Inflammatory macrophage (primary cell): ENCODE results near the gene KLF2.

Source experiments
- DNase-seq, 2 donors: peaks; one replicate each; pipeline ENCODE4 v3.0.0-alpha.2; 2020 to 2022

KLF2 gene

DNA sequence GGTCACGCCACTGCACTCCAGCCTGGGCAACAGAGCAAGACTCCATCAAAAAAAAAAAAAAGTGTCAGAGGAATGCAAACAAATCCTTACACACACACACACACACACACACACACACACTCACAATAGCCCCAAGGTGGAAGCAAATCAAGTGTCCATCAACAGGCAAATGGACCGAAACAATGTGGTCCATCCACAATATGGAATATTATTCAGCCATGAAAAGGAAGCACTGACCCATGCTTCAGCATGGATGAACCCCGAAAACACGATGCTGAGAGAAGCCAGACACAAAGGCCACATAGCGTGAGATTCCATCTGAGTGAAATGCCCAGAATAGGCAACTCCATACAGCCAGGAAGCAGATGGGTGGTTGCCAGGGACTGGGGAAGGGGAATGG lies 16.5 kb upstream of the KLF2 start:
- DNase-seq = no peak

GRCh38 chr19:16309643-16310042 lies 15.0 kb upstream of the KLF2 start:
- no peak for DNase-seq

DNA sequence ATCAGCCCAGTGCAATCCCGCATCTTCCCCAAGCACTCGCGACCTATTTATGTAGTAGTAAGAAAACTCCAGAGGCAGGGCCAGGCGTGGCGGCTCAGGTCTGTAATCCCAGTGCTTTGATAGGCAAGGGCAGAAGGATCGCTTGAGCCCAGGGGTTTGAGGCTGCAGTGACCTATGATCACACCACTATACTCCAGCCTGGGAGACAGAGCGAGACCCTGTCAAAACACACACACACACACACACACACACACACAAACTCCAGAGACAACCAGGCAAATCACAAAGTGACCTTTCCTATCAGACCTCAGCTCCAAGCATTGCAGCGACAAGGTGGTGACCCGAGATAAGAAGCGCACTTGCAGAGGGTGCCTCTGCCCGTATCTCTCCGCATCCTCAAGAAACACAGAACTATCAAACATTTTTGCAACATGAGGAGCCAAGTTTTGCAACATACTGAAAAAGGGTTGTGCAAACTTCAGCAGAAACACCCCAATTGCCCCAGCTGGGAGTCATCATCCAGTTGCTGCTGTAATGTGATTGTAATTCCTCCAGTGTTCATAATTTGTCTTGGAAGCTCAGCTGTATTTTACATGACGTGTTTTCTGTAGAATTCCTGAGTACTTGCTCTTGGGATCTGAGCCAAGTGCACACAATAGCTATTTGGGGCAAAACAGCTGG lies 8.7 kb upstream of the KLF2 start:
- DNase-seq = peak; percentile 90 to 91

DNA sequence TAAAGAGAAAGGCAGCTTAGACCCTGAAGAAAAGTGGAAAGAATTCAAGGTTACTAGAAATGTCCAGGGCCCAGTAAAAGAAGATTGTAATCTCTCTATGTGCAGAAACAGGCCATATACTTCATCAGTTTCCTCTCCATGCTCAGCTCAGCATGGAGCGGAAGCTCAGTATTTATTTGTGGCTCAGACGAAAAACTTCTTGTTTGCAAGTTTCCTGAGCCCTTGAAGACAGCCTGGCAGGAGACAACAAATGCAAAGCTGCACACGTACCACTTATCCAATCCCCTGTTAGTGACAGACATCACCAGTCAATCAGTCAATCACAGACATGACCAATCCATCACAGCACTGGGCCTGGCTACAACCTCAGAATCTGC lies 8.1 kb upstream of the KLF2 start:
- DNase-seq = no peak

GRCh38 chr19:16319481-16319880 lies 5.1 kb upstream of the KLF2 start:
- DNase-seq = no peak

GRCh38 chr19:16320987-16321386 lies 3.6 kb upstream of the KLF2 start:
- DNase-seq = no peak

GRCh38 chr19:16325161-16325527 lies 518 bp downstream of the KLF2 start:
- DNase-seq = no peak

DNA sequence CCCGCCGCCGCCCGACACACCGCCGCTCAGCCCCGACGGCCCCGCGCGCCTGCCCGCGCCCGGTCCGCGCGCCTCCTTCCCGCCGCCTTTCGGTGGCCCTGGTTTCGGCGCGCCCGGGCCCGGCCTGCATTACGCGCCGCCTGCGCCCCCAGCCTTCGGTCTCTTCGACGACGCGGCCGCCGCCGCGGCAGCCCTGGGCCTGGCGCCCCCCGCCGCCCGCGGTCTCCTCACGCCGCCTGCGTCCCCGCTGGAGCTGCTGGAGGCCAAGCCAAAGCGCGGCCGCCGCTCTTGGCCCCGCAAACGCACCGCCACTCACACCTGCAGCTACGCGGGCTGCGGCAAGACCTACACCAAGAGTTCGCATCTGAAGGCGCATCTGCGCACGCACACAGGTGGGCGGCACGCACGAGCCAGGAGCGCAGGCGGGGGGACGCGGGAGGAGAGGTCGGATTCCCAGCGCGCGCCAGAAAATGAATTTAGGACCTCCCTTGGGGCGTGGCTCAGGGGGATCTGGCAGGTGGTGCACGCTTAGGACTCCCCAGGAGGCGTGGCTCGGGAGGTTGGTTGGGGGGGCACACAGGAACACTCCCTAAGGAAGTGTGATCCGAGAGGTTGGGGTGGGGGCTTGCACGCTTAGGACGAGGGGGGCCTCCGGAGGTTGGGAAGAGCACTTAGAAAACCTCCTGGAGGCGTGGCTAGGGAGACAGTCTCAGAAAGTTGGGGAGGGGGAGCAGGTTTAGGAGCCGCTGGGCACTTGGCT lies 1.2 kb downstream of the KLF2 start:
- no peak for DNase-seq

DNA sequence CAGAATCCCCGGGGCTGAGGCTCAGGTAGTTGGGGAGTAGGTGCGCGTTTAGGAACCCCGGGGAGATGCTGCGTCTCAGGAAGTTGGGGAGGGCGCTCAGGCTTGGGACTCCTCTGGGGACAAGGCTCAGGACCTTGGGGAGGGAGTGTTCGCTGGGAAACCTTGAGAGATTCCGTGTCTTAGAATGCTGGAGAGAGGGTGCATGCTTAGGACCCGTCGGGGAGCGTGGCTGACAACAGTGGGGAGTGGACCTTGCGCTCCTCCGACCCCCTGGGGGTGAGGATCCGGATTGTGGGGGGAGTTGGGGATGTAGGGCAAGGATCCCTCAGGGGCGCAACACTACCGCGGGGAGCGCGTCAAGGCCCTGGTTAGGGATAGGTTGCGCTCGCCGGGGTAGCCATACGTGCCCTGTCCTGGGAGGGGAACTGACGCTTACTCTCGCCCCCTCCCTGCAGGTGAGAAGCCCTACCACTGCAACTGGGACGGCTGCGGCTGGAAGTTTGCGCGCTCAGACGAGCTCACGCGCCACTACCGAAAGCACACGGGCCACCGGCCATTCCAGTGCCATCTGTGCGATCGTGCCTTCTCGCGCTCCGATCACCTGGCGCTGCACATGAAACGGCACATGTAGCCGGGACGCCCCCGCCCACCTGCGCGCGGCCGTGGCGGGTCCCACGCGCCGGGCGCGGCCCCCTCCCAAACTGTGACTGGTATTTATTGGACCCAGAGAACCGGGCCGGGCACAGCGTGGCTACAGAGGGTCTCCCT lies 2.0 kb downstream of the KLF2 start:
- no peak for DNase-seq

DNA sequence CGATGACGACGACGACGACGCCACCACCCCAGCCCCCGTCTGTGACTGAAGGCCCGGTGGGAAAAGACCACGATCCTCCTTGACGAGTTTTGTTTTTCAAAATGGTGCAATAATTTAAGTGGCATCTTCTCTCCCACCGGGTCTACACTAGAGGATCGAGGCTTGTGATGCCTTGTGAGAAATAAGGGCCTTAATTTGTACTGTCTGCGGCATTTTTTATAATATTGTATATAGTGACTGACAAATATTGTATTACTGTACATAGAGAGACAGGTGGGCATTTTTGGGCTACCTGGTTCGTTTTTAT lies 2.5 kb downstream of the KLF2 start:
- DNase-seq = no peak

- no peak for DNase-seq
Observed at GRCh38 chr19:16327501-16327900, 2.9 kb downstream of the KLF2 start.

DNA sequence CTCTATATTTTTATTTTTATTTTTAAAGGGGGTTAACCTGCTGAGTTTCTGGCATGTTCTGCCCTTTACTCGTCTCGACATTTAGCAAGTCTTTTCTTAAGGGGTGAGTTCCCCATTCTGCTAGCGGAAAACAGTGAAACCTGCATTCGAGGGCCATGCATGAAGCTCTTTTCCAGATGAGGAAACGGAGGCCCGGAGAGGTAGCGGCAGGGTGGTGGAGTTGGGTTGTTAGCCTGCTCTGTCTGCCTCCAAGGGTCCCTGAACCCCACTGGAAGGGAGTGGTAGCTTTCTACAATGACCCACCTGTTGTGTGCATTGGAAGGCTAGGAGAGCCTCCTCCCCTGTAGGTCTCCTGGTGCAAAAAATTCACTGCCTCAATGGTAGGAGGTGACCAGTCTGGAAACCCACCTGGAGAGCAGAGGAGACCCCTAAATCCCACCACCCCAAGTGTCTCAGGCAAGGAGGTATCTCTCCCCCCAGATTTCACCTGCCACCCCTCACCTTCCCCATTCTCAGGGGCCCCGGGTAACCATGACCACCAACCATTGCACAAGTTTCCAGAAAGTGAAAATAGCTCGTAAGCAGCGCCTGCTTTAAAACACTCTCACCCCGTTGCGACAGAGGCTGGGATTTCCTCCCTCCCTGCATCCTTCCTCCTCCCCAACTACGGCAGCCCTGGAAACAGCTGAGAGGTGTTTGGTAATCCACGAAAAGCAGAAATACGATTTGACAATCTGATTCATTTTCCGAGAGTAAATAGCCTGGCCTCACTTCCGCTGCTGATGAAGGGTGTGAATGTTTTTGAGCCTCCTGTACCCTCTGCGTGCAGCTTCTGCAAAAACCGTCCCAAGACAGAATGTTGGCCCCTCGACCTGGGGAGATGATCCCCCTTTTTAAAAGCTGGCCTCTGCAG lies 3.5 kb downstream of the KLF2 start:
- peak; percentile 98 to 99 for DNase-seq

DNA sequence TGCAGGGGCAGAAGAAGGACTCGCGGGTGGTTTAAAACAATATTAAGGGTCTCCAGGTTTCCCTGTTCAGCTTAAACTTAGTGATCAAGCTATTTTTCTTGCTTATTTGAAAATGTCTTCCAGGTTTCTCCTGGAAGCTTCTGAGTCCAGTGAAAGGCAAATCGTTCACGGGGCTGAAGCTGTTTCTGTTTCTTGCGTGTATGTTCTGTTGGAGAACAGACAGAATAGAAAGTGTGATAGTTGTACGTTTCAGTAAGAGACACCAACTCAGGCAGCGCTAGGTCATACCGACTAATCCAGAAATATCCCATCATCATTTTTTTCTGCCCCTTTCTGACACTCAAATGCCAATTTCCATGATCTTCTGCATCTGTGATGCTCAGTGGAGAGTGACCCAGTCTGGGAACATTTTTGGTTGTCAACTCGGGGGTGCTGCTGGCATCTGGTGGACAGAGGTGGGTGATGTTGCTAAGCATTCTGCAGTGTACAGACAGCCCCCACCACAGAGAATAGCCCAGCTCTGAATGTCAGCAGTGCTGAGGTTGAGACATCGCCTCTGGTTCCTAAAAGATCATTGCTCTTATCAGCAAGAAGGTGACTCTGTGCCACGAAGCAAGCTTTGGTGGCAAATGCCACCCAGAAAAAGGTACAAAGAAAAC lies 4.3 kb downstream of the KLF2 start:
- DNase-seq = peak in 1 of 2 donors; percentile 27

DNA sequence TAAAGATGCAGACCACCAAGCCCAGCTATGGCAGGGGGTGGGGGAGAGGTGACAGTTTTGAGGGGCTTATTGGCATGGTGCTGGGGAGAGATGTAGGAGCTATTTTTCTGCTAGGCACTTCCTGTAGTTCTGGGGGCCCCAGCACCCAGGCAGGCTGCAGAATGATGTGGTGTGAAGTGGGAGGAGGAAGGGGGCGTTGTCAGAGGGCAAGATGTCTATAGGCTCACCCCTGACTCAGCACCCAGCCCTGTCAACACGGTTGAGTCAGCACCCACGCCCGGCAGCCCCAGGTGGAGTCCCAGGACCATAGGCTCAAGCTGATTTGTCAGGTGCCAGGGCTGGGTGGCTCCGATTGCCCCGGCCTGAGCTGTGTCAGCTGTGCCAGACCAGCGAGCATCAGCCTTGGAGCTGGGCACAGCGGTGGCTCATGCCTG lies 5.8 kb downstream of the KLF2 start:
- DNase-seq = peak; percentile 57 to 85

DNA sequence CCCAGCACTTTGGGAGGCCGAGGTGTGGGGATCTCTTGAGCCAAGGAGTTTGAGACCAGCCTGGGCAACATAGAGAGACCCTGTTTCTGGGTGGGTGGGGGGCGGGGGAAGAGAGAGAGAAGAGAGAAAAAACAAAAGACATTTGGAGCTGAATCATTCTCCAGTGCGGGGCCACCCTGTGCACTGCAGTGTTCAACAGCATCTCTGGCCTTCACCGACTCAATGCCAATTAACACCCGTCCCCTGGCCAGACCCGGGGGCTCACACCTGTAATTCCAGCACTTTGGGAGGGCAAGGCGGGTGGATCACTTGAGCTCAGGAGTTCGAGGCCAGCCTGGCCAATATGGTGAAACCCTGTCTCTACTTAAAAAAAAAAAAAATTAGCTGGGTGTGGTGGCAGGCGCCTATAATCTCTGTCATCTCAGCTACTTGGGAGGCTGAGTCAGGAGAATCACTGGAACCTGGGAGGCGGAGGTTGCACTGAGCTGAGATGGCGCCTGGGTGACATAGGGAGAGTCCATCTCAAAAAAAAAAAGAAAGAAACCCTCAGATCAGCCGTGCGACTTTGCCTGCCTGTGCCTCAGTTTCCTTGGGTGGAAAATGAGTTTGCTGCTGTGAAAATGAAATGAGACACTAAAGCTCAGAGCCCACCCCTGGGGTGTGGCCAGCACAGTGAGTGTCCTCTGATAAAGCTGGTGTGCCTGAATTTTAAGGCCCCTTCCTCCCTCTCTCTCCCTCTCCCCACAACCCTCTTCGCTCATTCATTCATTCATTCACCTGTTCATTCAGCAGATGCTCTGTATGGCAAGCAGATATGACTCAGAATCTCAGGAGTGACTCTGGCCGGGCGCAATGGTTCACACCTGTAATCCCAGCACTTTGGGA lies 6.4 kb downstream of the KLF2 start:
- no peak for DNase-seq

GRCh38 chr19:16333001-16333586 lies 8.5 kb downstream of the KLF2 start:
- DNase-seq = no peak

DNA sequence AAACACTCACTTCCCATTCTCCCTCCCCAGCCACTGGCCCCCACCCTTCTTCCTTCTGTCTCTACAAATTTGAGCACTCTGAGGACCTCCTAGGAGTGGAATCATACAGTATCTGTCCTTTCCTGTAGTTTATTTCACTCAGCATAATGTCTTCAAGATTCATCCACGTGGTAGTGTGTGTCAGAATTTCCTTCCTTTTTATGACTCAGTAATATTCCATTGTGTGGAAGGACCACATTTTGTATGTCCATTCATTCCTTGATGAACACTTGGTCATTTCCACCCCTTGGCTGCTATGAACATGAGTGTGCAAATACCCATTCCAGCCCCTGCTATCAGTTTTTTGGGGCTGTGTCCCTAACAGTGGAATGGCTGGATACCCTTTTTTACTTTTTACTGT lies 9.8 kb downstream of the KLF2 start:
- peak in 1 of 2 donors; percentile 39 for DNase-seq

DNA sequence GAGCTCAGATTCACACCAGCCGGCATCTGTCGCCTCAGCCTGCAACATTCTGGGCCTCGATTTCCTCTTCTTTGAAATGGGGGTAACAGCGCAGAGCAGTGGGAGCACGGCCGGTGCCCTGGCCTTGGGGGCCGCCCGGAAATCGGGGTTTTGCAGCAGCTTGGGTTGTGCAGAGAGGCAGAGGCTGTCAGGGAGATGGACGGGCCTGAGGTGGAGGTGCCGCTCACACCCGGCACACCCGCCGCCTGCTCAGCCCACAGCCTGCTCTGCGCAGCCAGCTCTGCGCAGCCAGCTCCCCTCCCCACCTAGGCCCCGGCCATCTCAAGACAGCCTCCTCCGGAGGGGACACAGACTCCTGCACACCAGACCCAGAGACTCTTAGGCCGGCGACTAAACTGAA lies 10.6 kb downstream of the KLF2 start:
- DNase-seq = no peak

DNA sequence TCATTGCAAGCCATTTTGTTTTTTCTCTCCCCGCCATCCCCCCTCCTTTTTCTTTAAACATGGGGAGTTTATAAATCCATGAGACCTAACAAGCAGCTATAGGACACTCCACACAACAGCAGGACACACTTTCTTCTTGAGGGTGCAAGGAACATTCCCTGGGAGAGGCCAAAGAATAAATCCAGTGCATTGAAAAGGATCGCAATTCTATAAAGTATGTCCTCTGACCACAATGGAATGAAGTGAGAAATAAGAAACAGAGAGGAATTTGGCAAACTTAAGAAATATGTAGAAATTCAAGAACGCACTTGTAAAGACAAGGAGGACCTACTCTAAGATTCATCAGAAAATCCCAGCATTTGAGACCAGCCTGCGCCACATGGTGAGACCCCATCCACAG lies 11.9 kb downstream of the KLF2 start:
- DNase-seq = no peak

GRCh38 chr19:16337809-16338469 lies 13.3 kb downstream of the KLF2 start:
- no peak for DNase-seq
